WI38 (cell line): ENCODE measurements around the gene TCEAL4.

Experiments
- H3K4me3 ChIP-seq: 2 replicates; pipeline ENCODE4 v1.5.1; 2011; ENCODE audit warnings: low read depth, mild to moderate bottlenecking, control low read depth, low read length
- CTCF ChIP-seq: IDR thresholded peaks from 2 replicates; pipeline ENCODE4 v1.5.1; 2012; ENCODE audit warnings: low read depth, mild to moderate bottlenecking, control low read depth, low read length

Gene TCEAL4

GRCh38 chrX:103631145-103631544, 45.8 kb downstream of the TCEAL4 start:
- no peak overlapping the region for H3K4me3 ChIP-seq
- no peak for TF ChIP-seq CTCF

GRCh38 chrX:103635436-103635835, 50.1 kb downstream of the TCEAL4 start:
- H3K4me3 ChIP-seq: no peak overlapping the region
- no peak for TF ChIP-seq CTCF
